HUES48 (cell line): ENCODE results near the gene RBM38.

ENCODE experiments used
- H3K27ac ChIP-seq: one replicate; pipeline ENCODE4 v1.7.0; 2013; ENCODE audit warnings: low read depth, low read length, inconsistent platforms
- H3K27me3 ChIP-seq: 2 replicates; pipeline ENCODE4 v1.6.1; 2013; ENCODE audit warnings: mild to moderate bottlenecking, low read length; ENCODE audit not compliant: control insufficient read depth, insufficient read depth
- H3K36me3 ChIP-seq: 2 replicates; pipeline ENCODE4 v1.6.1; 2013; ENCODE audit warnings: low read length; ENCODE audit not compliant: control insufficient read depth, insufficient read depth
- H3K4me1 ChIP-seq: 2 replicates; pipeline ENCODE4 v1.6.1; 2013; ENCODE audit warnings: mild to moderate bottlenecking, low read length; ENCODE audit not compliant: control insufficient read depth, insufficient read depth
- H3K4me3 ChIP-seq: 2 replicates; pipeline ENCODE4 v1.5.1; 2013; ENCODE audit warnings: mild to moderate bottlenecking, low read depth, low read length
- H3K9ac ChIP-seq: 2 replicates; pipeline ENCODE4 v1.6.1; 2013; ENCODE audit warnings: mild to moderate bottlenecking, low read depth, low read length, moderate library complexity
- H3K9me3 ChIP-seq: 2 replicates; pipeline ENCODE4 v1.6.1; 2013; ENCODE audit warnings: low read length; ENCODE audit not compliant: control insufficient read depth, insufficient read depth

The RBM38 gene

DNA sequence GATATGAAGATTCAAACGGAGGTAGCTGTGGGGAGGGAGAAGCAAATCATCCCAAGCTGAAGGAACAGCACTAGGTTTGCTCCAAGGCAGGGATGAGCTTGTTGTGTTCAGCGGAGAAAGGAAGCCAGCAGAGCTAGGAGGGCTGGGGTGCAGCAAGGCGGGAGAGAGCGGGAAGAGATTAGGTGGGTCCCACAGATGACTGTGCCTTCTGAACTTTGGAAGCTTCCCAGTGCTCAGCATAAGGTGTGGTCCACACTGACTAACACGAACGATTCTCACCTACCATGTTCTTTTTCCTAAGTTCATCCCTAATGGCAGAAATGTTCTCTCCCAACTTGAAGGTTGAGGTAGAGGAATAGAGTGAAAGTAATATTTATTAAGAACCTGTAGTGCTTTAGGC is 38.9 kb upstream of the RBM38 start:
- no peak overlapping the region for H3K27ac ChIP-seq
- H3K4me1 ChIP-seq = no peaks in the 10 kb centered on the region; the same call in none of the 2 replicates
- no peaks in the 10 kb centered on the region for H3K9me3 ChIP-seq
- no peaks in the 10 kb centered on the region for H3K27me3 ChIP-seq
- no peaks in the 10 kb centered on the region; the same call in none of the 2 replicates for H3K36me3 ChIP-seq
- no peak overlapping the region for H3K9ac ChIP-seq
- H3K4me3 ChIP-seq = peak overlapping the region; percentile 83

DNA sequence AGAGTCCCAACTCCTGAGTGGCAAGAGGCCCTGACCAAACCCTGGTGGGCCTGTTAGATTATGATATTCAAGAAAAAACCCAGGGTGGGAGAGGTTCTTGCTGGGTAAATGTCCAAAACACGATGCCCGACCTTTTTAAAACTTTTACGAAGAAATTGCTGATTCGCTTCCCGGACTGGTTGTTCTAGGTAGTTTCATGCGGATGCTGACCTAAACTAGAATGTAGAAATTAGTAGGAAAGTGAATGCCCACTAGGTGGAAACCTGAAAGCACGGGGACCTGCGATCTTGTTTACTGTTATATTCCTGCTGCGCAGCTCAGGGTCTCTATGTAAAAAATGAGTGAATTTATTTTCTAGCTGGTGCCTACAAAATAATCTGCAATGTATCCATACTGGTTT is 37.8 kb upstream of the RBM38 start:
- no peaks in the 10 kb centered on the region for H3K9me3 ChIP-seq
- no peak overlapping the region for H3K9ac ChIP-seq
- no peaks in the 10 kb centered on the region; the same call in none of the 2 replicates for H3K4me1 ChIP-seq

DNA sequence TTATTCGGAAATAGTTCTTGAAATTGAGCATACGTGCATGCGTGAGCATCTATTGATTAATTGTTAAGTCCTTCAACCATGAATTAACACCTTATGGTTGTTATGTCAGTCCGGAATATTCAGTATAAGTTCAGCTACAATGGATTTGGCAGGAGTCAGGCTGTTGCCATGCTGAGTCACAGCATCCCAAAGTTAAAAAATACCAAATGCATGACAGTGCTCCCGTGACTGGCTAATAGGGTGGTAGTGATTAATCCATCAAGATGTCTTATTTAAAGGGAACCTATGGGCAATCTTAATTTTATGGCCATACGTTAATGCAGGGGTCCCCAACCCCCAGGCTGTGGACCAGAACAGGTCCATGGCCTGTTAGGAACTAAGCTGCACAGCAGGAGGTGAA is 29.7 kb upstream of the RBM38 start:
- H3K27me3 ChIP-seq = no peaks in the 10 kb centered on the region
- H3K4me3 ChIP-seq = no peak overlapping the region
- H3K4me1 ChIP-seq = no peaks in the 10 kb centered on the region
- H3K9ac ChIP-seq = no peak overlapping the region
- no peak overlapping the region for H3K27ac ChIP-seq
- H3K9me3 ChIP-seq = no peaks in the 10 kb centered on the region
- peaks cover 41% of the 10 kb centered on the region for H3K36me3 ChIP-seq

More for the DNA sequence above, 37.8 kb upstream of the RBM38 start:
- H3K27ac ChIP-seq = no peak overlapping the region
- H3K4me3 ChIP-seq = no peak overlapping the region
- H3K27me3 ChIP-seq = no peaks in the 10 kb centered on the region
- H3K36me3 ChIP-seq = no peaks in the 10 kb centered on the region; the same call in none of the 2 replicates

DNA sequence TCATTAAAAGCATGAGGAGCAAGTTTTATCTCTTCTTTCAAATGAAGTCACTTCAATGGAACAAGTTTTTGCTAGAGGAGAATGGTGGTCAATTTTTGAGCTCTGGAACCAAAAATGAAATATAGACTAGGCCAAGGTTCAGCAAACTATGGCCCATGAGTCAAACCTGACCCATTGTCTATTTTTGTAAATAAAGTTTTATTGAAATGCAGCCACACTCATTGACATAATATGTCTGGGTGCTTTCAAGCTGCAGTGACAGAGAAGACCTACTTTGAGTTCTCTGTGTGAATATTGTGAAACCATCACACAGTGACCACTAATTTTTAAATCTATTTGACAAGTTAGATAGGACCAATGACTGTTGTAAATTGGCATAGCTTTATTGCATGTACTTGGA is 26.7 kb upstream of the RBM38 start:
- H3K9me3 ChIP-seq = no peaks in the 10 kb centered on the region
- no peak overlapping the region for H3K9ac ChIP-seq
- H3K4me1 ChIP-seq = no peaks in the 10 kb centered on the region
- H3K27me3 ChIP-seq = no peaks in the 10 kb centered on the region
- no peak overlapping the region for H3K4me3 ChIP-seq
- H3K27ac ChIP-seq = no peak overlapping the region
- H3K36me3 ChIP-seq = peaks cover 70% of the 10 kb centered on the region

DNA sequence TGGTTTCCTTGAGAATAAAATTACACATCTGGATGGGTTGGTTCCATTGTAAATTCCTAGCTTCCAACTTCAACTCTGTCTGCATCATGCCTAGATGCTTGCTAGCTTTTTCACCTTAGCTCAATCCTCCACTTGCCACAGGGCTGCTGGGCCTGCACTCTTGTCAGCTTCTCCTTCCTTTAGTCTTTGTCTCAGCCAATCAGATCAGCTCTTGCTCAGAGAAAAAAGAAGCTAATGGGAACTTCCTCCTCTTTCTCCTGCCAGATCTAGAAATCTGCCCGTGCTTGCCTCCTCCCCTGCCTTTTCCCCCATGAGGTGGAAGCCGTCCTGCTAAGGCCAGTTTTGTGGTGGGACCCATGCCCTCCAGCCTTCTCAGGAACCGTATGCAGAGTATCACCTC is 21.6 kb upstream of the RBM38 start:
- Histone ChIP-seq H3K4me3 (no peak overlapping the region), H3K9me3 (no peaks in the 10 kb centered on the region), H3K36me3 (peaks cover 99% of the 10 kb centered on the region), H3K9ac (no peak overlapping the region), H3K4me1 (peaks cover 5% of the 10 kb centered on the region), H3K27me3 (no peaks in the 10 kb centered on the region), H3K27ac (no peak overlapping the region)

DNA sequence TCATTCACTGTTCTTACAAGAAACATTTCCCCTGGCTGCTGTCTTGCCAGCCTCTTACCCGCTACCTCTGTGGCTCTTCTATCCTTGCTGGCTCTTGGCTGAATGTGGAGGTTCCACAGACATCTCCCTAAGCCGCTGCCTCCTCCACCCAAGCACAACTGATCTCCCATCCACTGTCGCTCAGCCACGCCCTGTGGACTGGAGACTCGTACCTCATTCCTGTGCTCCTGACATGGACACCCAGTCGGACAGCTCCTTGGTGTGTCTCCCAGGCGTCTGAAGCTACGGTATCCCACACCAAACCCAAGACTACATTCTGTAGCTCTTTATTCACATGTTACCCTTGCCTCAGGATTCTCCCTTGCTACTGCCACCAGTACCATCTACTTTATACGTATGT is 20.9 kb upstream of the RBM38 start:
- no peak overlapping the region for H3K4me3 ChIP-seq
- H3K9ac ChIP-seq = no peak overlapping the region
- peaks cover 99% of the 10 kb centered on the region for H3K36me3 ChIP-seq

DNA sequence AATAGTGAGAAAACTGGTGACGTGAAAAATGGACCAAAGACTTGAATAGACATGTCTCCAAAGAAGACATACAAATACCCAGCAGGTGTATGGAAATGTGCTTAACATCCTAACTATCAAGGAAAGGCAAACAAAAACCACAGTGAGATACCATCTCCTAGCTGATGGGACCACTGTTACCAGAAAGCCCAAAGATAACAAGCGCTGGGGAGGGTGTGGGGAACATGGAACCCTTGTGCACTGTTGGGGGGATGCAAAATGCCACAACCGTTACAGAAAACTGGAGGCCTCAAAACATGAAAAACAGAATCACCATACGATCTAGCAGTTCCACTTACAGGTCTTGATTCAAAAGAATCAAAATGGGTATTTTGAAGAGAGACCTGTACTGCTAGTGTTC is 19.8 kb upstream of the RBM38 start:
- H3K4me1 ChIP-seq = peaks cover 8% of the 10 kb centered on the region
- H3K9me3 ChIP-seq = no peaks in the 10 kb centered on the region
- no peak overlapping the region for H3K9ac ChIP-seq
- peaks cover 99% of the 10 kb centered on the region for H3K36me3 ChIP-seq
- H3K4me3 ChIP-seq = no peak overlapping the region
- H3K27ac ChIP-seq = no peak overlapping the region
- no peaks in the 10 kb centered on the region for H3K27me3 ChIP-seq

More for the DNA sequence above, 20.9 kb upstream of the RBM38 start:
- H3K9me3 ChIP-seq = no peaks in the 10 kb centered on the region
- H3K27me3 ChIP-seq = no peaks in the 10 kb centered on the region
- H3K27ac ChIP-seq = no peak overlapping the region
- H3K4me1 ChIP-seq = peaks cover 8% of the 10 kb centered on the region

DNA sequence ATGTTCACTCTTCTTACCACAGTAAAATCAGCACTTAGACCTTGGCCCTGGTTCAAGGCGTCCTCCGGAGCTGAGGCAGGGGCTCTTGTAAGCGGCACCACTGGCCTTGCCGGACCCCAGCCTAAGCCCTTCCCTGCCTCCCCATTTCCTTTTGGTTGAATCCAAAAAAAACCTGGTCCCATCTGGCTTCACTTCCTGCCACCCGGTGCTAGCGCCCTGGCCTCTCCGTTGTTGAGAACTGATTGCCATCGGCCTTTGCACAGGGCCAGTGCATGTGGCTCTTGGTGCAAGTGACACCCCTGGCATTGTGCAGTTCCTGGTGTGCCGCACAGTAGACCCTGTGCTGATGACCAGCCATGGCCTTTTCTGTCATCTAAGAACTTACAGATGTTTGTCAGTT is 19.0 kb upstream of the RBM38 start:
- H3K4me3 ChIP-seq = no peak overlapping the region
- no peaks in the 10 kb centered on the region for H3K9me3 ChIP-seq
- H3K27me3 ChIP-seq = no peaks in the 10 kb centered on the region
- H3K9ac ChIP-seq = no peak overlapping the region
- peaks cover 99% of the 10 kb centered on the region for H3K36me3 ChIP-seq
- H3K4me1 ChIP-seq = peaks cover 8% of the 10 kb centered on the region
- H3K27ac ChIP-seq = no peak overlapping the region

DNA sequence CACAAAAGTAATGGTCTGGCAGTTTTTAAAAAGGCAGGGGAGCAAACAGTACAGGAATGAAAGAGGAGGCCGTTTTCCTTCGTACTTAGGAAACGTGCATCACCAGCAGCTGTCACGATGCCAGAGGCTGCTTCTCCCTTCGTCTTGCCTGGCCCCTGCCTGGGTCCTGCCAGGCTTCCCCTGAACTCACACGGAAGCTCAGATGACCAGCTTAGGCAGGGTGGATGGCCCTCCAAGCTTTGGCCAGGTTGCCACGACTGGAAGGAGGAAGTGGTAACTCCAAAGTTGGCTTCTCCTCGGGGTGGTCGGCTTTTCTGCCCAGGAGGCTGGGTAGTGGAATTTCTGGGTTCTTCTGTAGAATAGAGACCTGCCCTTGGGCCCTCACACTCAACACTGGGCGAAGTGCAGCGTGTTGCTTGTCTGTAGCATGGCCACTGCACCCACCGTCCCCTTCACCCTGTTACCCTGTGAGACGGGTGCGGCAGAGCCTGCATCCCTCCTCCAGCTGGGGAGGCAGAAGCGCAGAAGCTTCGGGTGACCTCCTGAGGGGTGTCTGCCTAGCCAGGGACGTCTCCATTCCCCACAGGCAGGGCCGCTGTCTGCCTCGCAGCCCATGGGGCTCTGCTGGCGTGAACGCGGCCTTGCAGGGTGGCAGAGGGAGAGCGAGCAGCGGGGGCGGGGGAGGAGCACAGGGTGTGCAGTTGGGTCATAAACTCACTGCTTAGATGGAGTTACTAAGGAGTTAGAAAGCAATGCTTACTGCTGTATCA is 18.4 kb upstream of the RBM38 start:
- Histone ChIP-seq H3K4me3 (no peak overlapping the region), H3K4me1 (peaks cover 8% of the 10 kb centered on the region), H3K27me3 (no peaks in the 10 kb centered on the region), H3K9ac (no peak overlapping the region), H3K36me3 (peaks cover 99% of the 10 kb centered on the region), H3K9me3 (no peaks in the 10 kb centered on the region), H3K27ac (no peak overlapping the region)

DNA sequence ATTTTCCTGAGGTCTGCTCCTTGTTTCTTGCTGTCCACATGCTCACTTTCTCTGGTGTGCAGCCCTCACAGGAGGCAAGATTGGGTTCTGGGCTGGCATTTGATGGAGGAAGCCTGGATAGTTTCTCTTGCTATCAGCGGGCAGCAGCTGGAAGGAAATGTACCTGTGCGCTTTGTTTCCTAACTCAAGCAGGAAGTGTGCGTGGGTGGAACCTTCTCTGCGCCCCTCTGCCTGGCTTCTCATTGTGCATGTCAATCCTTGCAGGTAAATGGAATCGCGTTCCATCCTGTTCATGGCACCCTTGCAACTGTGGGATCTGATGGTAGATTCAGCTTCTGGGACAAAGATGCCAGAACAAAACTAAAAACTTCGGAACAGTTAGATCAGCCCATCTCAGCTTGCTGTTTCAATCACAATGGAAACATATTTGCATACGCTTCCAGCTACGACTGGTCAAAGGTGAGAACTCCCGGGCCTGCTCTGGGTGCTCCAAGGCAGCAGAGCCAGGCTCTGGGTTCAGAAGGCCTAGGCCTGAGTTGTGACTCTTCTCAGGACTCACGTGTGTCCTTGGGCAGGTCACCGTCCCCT is 16.8 kb upstream of the RBM38 start:
- Histone ChIP-seq H3K9me3 (no peaks in the 10 kb centered on the region), H3K4me3 (no peak overlapping the region), H3K4me1 (peaks cover 8% of the 10 kb centered on the region), H3K9ac (no peak overlapping the region), H3K36me3 (peaks cover 98% of the 10 kb centered on the region), H3K27ac (no peak overlapping the region), H3K27me3 (no peaks in the 10 kb centered on the region)

DNA sequence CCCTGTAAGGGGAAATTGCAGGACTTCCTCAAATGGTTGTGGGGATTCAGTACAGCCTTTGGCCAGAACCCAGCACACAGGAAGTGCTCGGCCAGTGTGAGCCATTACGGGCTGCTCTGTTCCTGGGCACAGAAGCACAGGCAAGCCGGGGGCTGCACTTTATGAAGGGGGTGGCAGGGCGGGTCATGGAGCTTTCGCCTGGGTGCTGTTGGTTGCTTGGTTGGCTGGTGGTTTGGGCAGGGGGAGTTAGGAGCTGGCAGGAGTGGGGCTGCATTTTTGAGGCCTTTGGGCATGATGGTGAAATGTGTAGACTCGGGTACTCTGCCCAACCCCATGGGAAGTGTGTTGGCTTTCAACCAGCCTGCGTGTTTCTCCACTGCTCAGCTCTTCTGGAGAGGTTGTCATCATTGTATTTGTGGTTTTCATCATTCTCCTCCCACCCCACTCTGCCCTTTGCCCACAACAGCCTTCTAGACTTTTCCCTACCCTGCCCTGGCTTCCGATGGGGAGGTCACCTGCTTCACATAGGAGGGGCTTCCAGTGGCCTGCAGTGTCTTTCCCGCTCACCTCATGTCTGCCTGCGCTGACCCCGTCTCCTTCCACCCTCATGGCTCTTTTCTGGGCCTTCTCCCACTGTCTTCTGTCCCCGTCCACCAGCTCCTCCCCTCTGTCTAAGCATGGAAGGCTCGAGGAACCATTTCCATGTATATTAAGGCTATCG is 16.1 kb upstream of the RBM38 start:
- Histone ChIP-seq H3K36me3 (peaks cover 97% of the 10 kb centered on the region), H3K4me1 (peaks cover 8% of the 10 kb centered on the region), H3K4me3 (no peak overlapping the region), H3K27me3 (no peaks in the 10 kb centered on the region), H3K9me3 (no peaks in the 10 kb centered on the region), H3K9ac (no peak overlapping the region), H3K27ac (no peak overlapping the region)
